Measurements from ENCODE around the gene HCN1. TPM values are rescaled to one million over a fixed set of nuclear protein-coding genes. Genes with fewer than 3 reads are reported as not detected.

HCN1 gene
- total and polyA plus RNA-seq, 2 of the 4 experiments (the other 2 are of a cell fraction) = not detected

- Histone ChIP-seq H4K91ac (ENCODE audit: insufficient read depth, low read depth, low read length) (no peak overlapping the region), H3K27me3 (ENCODE audit: control insufficient read depth, insufficient read depth, low read length) (no peaks in the 10 kb centered on the region), H3K79me1 (ENCODE audit: low read depth in 1 of 2, low read length in 2 of 2) (no peaks in the 10 kb centered on the region), H2BK15ac (ENCODE audit: low read depth, low read length) (no peak overlapping the region), H2AFZ (replicated peaks; ENCODE audit: low read length, poor library complexity) (no peak overlapping the region), H2BK120ac (ENCODE audit: low read depth, low read length) (no peak overlapping the region), H3K23ac (ENCODE audit: low read depth, low read length) (no peak overlapping the region), H3K18ac (ENCODE audit: low read depth, low read length) (no peak overlapping the region), H2BK20ac (ENCODE audit: low read depth, low read length) (no peak overlapping the region), H3K56ac (ENCODE audit: extremely low read depth, insufficient read depth, low read length) (no peak overlapping the region), H3K4ac (ENCODE audit: low read depth, low read length) (no peak overlapping the region), H4K8ac (ENCODE audit: low read depth in 2 of 2, low read length in 2 of 2) (no peak overlapping the region), H3K36me3 (ENCODE audit: control insufficient read depth, insufficient read depth, low read length) (no peaks in the 10 kb centered on the region), H3K4me3 (ENCODE audit: insufficient read depth, low read depth, low read length) (no peak overlapping the region), H3K4me2 (ENCODE audit: low read depth, low read length) (no peak overlapping the region), H3K9ac (ENCODE audit: low read depth, low read length) (no peak overlapping the region), H3K14ac (replicated peaks; ENCODE audit: low read depth, low read length) (no peak overlapping the region), H3K9me3 (ENCODE audit: control insufficient read depth, insufficient read depth, low read length) (peaks cover 2% of the 10 kb centered on the region; the same call in 1 of the 2 replicates), H2BK5ac (ENCODE audit: low read depth, low read length, poor library complexity, severe bottlenecking) (no peak overlapping the region), H4K5ac (ENCODE audit: low read depth, low read length) (no peak overlapping the region), H3K27ac (ENCODE audit: insufficient read depth, low read length) (no peak overlapping the region), H3K4me1 (ENCODE audit: control insufficient read depth, insufficient read depth, low read length) (no peaks in the 10 kb centered on the region), H4K20me1 (ENCODE audit: insufficient read depth, low read length) (no peaks in the 10 kb centered on the region), H2AK5ac (ENCODE audit: low read depth, low read length) (no peak overlapping the region), H3K9me1 (ENCODE audit: insufficient read depth, low read length) (no peaks in the 10 kb centered on the region), H2AK9ac (replicated peaks; ENCODE audit: low read depth, low read length, poor library complexity) (no peak overlapping the region)
- ChIA-PET CTCF (no interaction called here), POLR2A (ENCODE audit: unreplicated experiment) (no interaction called here)
- ATAC-seq (ENCODE audit: low read depth) (no peak), DNase-seq (no peak)
- intact Hi-C loops (cut with micrococcal nuclease) = no loop called here
- 33% methylated on average over 1 of the region's 3 CpGs; no CpG with 5 or more reads in 1 of the 2 experiments for WGBS, 2 experiments (ENCODE audit: extremely low coverage in 2 of 2, insufficient read length in 1 of 2)
- in situ Hi-C loops (cut with MboI; ENCODE audit: low sequenced_read_pairs) = no loop called here
- TF ChIP-seq RFX5 (IDR thresholded peaks at IDR 0.05; ENCODE audit: low read depth, low read length) (no peak), SMC3 (IDR thresholded peaks at IDR 0.05; ENCODE audit: low read depth, low read length) (no peak), CTCF (conservative IDR thresholded peaks at IDR 0.05; ENCODE audit: low read depth, low read length) (no peak), RCOR1 (IDR thresholded peaks at IDR 0.05; ENCODE audit: insufficient replicate concordance, low read length) (no peak), CEBPB (IDR thresholded peaks at IDR 0.05; ENCODE audit: low read depth, low read length) (no peak), NFE2L2 (IDR thresholded peaks at IDR 0.05; ENCODE audit: low read depth, low read length) (no peak), MXI1 (IDR thresholded peaks at IDR 0.05; ENCODE audit: borderline replicate concordance, low read depth, low read length) (no peak), USF2 (IDR thresholded peaks at IDR 0.05; ENCODE audit: low read depth, low read length) (no peak), ELK1 (IDR thresholded peaks at IDR 0.05; ENCODE audit: borderline replicate concordance, low read depth, low read length) (no peak), FOS (IDR thresholded peaks at IDR 0.05; ENCODE audit: low read depth, low read length) (no peak), RAD21 (IDR thresholded peaks at IDR 0.05; ENCODE audit: low read length) (no peak)
- no TSS peak for BruUV-seq (replicated peaks)
- dilution Hi-C loops (cut with HindIII; ENCODE audit: low sequenced_read_pairs, unreplicated experiment) = no loop called here
These were observed 86.5 kb downstream of the HCN1 start for GRCh38 chr5:45609661-45610060.

Data from IMR-90 (cell line).